GM19023 (cell line): ENCODE results near the gene MED9.

Experiments used
- ATAC-seq: cut with Tn5 transposase; IDR thresholded peaks from one replicate; pipeline ENCODE4 v1.9.1; 2021; ENCODE audit warnings: mild to moderate bottlenecking, moderate library complexity; ENCODE audit not compliant: unreplicated experiment

Gene MED9

DNA sequence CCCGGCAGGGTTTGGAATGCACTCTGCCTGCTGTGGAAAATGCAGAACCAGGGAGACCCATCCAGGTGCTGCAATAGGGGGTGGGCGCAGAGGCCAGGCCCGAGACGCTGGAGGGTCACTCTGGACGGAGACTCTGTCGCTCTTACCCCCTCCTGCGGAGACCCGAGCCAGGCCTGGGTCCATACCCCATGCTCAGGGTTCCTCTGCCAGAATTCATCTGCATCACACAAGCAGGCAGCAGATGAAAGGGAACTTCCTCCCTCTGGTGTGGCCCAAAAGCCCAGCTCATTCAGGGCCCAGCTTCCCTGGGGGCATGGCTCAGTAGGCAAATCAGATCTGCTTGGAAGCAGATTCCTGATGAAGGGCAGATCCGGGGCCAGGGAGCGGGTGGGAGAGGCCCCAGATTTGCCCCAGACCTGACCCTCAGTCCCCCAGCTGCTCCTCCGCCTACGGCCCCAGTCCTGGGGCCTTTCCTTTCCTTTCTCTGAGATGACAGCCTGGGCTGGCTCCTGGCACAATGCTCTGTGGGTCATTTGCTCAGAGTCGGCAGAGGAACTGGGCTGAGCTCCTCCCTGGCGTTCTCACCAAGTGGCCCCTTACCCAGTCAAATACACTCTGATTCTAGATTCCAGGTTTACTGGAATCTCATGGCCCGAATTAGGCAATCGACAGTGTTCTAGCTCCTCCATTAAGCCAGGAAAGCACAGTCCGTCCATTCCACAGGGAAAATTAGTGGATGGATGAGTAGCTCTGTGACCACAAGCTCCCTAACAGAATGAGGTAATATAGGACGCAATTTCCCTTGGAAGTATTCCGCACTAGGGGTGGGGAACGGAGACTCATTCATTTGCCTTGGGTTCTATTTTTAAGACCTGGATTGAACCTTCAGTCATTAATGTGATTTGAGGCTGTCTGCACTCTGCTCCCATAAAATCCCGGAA is 38.5 kb downstream of the MED9 start:
- no peak for ATAC-seq

- no peak for ATAC-seq
These were observed 39.4 kb downstream of the MED9 start for GRCh38 chr17:17515934-17516930.

- ATAC-seq: no peak
These were observed 40.3 kb downstream of the MED9 start for GRCh38 chr17:17516941-17517720.

DNA sequence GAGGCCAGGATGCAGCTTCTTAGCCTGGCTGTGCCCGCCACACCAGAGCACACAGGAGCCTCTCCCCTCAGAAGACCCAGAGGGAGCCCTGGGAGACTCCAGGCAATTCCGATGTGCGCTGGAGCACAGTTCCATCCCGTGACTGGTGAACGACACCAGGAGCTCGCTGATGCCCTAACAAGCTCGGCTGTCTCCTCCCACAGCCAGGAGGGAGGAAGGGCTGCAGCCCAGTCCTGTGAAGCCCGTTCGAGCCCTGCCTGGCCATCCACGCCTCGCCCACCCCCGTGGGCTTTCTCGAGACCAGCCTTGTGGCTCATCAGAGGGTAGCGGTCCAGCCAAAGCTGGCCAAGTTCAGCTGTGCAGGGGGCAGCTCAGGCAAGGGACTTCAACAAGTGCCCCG is 41.2 kb downstream of the MED9 start:
- ATAC-seq: no peak

GRCh38 chr17:17518951-17519350 is 42.2 kb downstream of the MED9 start:
- no peak for ATAC-seq

DNA sequence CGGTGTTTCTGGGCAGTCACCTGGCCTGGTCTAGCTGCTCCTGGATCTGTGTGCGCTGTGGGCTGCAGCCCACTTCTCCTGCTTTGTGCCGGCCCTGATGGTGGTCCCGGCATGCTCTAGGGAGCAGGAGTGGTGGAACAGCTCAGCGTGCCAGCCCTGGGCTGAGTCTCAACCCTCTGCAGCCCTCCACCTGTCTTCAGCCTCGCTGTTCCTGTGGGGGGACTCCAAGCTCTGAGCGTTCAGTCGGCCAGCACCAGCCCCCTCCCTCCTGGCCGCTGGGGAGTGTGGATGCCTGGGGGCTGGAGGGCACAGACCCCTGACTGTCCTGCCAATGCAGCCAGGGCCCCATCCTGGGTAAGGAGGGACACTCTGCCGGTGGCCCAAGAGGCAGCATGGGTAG is 43.1 kb downstream of the MED9 start:
- ATAC-seq: no peak

- no peak for ATAC-seq
These were observed 43.9 kb downstream of the MED9 start for GRCh38 chr17:17520599-17521232.

DNA sequence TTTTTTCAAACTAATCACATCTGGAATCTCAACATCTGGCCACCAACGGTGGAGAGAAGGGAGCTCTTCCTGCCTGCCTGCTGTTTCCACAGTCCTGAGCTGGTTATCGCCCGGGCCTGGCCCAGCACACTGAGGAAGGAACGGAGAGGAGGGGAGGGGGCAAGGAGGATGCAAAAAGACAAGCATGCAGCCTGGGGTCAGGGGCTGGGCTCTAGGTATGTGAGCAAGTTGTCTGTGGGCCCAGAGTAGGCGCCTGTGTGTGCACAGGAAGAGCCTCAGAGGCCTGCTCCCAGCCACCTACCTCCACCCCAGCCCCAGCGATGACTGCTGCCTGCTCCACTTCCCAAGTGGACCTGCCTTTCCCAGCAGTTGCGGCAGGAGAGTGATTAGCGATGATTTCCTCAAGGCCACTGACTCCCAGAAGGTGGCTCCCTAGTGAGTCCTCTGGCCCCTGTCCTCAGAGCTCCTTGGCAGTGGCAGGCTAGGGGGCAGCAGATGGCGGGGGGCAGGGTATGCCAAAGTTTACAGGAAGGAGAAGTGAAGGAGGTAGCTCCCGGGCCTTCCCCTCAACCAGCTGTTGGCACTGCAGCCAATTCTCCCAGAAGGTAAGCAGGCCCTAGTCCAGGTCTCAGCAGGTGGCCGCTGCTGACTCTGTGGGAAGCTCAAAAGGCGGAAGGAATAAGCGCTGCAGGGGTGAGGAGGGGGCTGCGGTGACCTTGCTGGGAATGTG is 46.4 kb downstream of the MED9 start:
- no peak for ATAC-seq

DNA sequence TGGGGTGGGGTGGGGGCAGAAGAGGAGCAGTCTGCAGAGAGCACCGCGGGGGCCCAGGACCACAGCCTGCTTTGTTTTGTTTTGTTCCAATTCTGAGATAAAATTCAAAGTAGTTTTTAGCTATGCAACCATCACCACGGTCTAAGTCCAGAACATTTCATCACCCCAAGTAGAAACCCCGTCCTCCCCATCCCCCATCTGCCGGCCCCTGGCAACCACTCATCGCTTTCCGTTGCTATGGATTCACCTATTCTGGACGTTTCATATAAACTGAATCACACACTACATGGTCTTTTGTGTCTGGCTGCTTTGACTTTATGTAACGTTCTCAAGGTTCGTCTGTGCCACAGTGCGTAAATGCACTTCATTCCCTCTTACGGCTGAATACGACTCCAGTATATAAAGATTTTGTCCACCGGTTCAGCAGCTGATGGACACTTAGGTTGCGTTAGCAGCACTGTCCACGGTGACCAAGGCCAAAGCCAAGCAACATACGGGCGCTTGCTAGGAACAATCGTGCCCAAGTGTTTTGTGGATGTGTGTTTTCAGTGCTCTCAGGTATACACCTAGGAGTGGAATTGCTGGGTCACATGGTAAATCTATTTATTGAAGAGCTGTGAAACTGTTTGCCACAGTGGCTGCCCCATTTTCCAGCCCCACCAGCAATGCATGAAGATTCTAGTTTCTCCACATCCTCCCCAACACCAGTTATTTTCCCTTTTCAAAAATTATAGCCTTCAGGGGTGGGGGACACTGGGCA is 47.1 kb downstream of the MED9 start:
- no peak for ATAC-seq

- ATAC-seq: no peak
These were observed 48.5 kb downstream of the MED9 start for GRCh38 chr17:17525311-17525710.

GRCh38 chr17:17525956-17526355 is 49.2 kb downstream of the MED9 start:
- no peak for ATAC-seq

GRCh38 chr17:17526369-17526768 is 49.6 kb downstream of the MED9 start:
- ATAC-seq: no peak

DNA sequence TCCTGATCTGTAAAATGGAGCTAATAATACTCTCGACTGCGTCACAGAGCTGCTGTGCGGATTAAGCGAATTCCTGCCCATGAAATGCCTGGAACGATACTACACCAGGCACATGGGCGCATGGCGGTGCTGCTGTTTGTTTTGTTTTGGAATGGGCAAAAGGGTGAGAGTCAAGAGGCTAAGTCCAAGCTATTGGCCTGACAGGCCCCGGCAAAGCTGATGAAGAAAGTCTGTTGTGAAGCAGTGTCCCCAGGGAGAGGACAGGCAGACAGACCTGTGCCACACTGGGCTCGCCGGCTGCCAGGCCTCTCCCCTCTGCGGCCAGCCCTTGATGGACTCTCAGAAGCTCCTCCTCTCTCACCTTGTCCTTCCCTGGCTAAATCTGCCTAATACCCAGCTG is 50.7 kb downstream of the MED9 start:
- no peak for ATAC-seq

- ATAC-seq: no peak
These were observed 51.2 kb downstream of the MED9 start for GRCh38 chr17:17527956-17528500.

DNA sequence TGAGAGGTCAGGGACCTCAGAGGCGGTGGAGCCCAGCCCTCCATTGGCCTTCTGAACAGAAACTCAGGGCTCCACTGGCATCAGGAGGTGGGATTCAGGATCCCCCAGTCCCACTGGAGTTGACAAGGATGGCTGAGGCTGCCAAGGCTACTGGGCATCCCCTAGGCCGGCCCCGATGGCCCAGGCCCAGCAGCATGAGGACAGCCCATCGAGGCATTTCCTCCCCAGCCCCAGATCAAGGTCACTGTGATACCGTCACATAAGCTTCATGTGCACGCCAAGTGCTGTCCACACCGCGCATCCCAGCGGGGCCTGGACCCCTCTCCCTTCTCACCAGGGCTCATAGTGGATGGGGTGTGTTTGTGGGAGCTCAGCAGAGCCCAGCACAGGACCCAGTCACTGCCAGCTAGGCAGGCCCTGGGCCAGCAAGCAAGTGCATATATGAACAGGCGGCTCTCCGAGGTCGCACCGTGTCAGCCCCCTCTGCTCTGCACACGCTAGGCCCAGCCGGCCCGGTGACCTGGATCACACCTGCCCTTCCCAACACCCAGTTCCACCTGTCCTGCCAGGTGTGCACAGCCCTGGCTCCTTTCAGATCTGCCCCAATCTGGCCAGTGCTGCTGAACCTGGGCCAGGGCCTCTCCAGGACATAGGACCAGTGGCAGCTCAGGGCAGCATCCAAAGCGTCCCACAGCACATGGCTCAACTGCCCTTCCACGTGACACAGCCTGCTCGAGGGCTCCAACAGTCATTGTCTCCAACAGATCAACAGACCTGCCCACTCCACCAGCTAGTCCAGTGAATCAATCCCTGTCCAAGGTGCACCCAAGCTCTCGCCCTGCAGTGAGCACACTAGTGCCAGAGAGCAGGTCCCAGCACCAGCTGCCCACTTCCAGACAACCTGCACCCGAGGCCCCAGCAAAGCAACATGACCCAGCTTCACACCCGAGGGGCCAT is 52.2 kb downstream of the MED9 start:
- ATAC-seq: no peak

GRCh38 chr17:17531156-17531555 is 54.4 kb downstream of the MED9 start:
- no peak for ATAC-seq

DNA sequence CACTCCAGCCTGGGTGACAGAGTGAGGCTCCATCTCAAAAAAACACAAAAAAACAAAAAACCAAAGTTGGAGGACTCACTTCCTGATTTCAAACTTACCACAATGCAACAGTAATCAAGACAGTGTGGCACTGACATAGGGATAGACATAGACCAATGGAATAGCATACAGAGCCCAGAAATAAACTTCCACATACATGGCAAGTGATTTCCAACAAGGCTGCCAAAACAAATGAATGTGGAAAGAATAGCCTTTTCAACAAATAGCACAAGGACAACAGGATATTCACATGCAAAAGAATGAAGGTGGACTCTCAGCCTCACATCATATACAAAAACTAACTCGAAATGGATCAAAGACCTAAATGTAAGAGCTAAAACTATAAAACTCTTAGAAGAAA is 56.2 kb downstream of the MED9 start:
- no peak for ATAC-seq
